ENCODE measurements around the gene DENND1C. TPM values are rescaled to one million over a fixed set of nuclear protein-coding genes. Genes with fewer than 3 reads are reported as not detected.

DENND1C gene
- total and polyA plus RNA-seq, 2 of the 8 experiments (the other 6 are each of a cell fraction or from before 2014, with no cell fraction given), result 3.6 to 4.0 TPM

DNA sequence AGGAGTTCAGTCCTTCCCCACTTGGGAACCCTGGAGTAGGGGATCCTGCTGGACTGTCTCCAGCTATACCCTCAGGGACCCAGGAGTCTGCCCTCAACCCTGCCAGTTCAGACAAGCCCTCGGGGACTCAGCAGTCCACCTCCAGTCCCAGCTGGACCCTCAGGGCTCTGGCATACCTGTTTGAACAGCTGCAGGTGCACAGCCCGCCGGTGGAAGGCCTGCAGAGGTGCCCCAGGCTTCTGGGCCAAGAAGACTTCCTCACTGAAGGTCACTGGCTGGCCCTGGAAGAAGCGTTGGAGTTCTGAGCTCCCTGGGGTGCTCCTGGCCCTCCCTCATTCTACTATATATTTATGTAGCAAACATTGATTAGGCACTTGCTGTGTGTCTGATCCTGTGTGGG is 8.9 kb downstream of the DENND1C start:
- no peak overlapping the region for H3K18ac ChIP-seq (ENCODE audit: extremely low read depth, low read length)
- no peak overlapping the region for H3K9ac ChIP-seq (replicated peaks in 1 of 4; ENCODE audit: extremely low read depth in 1 of 4, low read depth in 3 of 4, low read length in 3 of 4)
- H3K9me3 ChIP-seq (ENCODE audit: insufficient read depth in 2 of 2, low read depth in 1 of 2, low read length in 1 of 2), result no peaks in the 10 kb centered on the region
- no peak overlapping the region for H2AK5ac ChIP-seq (ENCODE audit: low read depth, low read length)
- peaks cover 0 to 3% of the 10 kb centered on the region in 2 experiments for H4K20me1 ChIP-seq (replicated peaks in 1 of 2; ENCODE audit: control insufficient read depth in 1 of 2, insufficient read depth in 2 of 2, low read length in 2 of 2)
- POLR2A ChIA-PET (ENCODE audit: partially characterized antibody), result interaction anchor here (0.9 kb wide), 1 partner anchor 13 kb away, joined by 3 read pairs; the partner anchor contains the start of gene SLC25A23
- H2BK15ac ChIP-seq (ENCODE audit: low read length), result no peak overlapping the region
- H3K23ac ChIP-seq (ENCODE audit: insufficient read length), result no peak overlapping the region
- no peak overlapping the region for H2BK12ac ChIP-seq (ENCODE audit: low read depth, low read length)
- H3K4ac ChIP-seq (replicated peaks; ENCODE audit: insufficient read length, low read depth, low read length), result no peak overlapping the region
- no peak overlapping the region for H4K8ac ChIP-seq (ENCODE audit: extremely low read depth, insufficient read depth, low read length)
- H3K79me2 ChIP-seq (ENCODE audit: control insufficient read depth in 1 of 2, insufficient read depth in 2 of 2, low read length in 2 of 2), result no peaks in the 10 kb centered on the region
- H2BK5ac ChIP-seq (ENCODE audit: low read depth, low read length), result no peak overlapping the region
- DNase-seq (ENCODE audit: low read depth in 1 of 2, low spot score in 2 of 2) (no peak), FAIRE-seq (no peak)
- no peak overlapping the region for H3K14ac ChIP-seq (ENCODE audit: insufficient read length)
- no peak overlapping the region for H3K27ac ChIP-seq (ENCODE audit: low read depth, low read length)
- TF ChIP-seq BACH1 (IDR thresholded peaks at IDR 0.05; ENCODE audit: low read length) (no peak), CHD2 (IDR thresholded peaks at IDR 0.05; ENCODE audit: low read length) (no peak), POLR2A (IDR thresholded peaks at IDR 0.05; ENCODE audit: control extremely low read depth in 1 of 2, low read depth in 2 of 2, low read length in 2 of 2) (no peak), SIX5 (IDR thresholded peaks at IDR 0.05; ENCODE audit: low read depth, low read length) (no peak), TCF12 (IDR thresholded peaks at IDR 0.05; ENCODE audit: low read depth, low read length) (no peak), FOSL1 (IDR thresholded peaks at IDR 0.05; ENCODE audit: insufficient read depth, low read depth, low read length) (no peak), BCL11A (IDR thresholded peaks at IDR 0.05; ENCODE audit: low read depth in 2 of 2, low read length in 2 of 2) (no peak), SP1 (IDR thresholded peaks at IDR 0.05; ENCODE audit: low read depth, low read length) (no peak), KDM5A (IDR thresholded peaks at IDR 0.05; ENCODE audit: low read length) (no peak), JUN (IDR thresholded peaks at IDR 0.05; ENCODE audit: low read depth, low read length) (no peak), POLR2AphosphoS5 (IDR thresholded peaks at IDR 0.05; ENCODE audit: low read depth, low read length) (no peak), NANOG (IDR thresholded peaks at IDR 0.05; ENCODE audit: insufficient read depth, low read depth, low read length, poor library complexity, severe bottlenecking) (no peak), CREB1 (IDR thresholded peaks at IDR 0.05) (no peak), KDM4A (IDR thresholded peaks at IDR 0.05; ENCODE audit: low read depth, low read length, severe bottlenecking) (no peak)
- no peaks in the 10 kb centered on the region; a peak in 1 of 8 replicates for H3K36me3 ChIP-seq (ENCODE audit: control insufficient read depth in 2 of 4, insufficient read depth in 4 of 4, low read length in 3 of 4)
- WGBS, 2 experiments (ENCODE audit: extremely low coverage in 1 of 2, insufficient coverage in 1 of 2, insufficient read length in 1 of 2, insufficient replicate concordance in 2 of 2, low coverage in 1 of 2, low lambda C conversion rate in 2 of 2, missing lambda C conversion rate in 1 of 2), result 98% methylated on average over 4 of the region's 4 CpGs; no CpG with 5 or more reads in 1 of the 2 experiments
- no peak overlapping the region for H2BK20ac ChIP-seq (ENCODE audit: low read length)
- H3K56ac ChIP-seq (replicated peaks; ENCODE audit: insufficient read length, low read depth, low read length), result no peak overlapping the region
- H3K27me3 ChIP-seq (replicated peaks in 1 of 4; ENCODE audit: control insufficient read depth in 3 of 4, extremely low read depth in 1 of 4, insufficient read depth in 3 of 4, low read length in 3 of 4), result peaks cover 0 to 16% (median 9%) of the 10 kb centered on the region in 4 experiments; a peak in 6 of 7 replicates
- peaks cover 0 to 14% (median 4%) of the 10 kb centered on the region in 4 experiments; a peak in 5 of 7 replicates for H3K4me1 ChIP-seq (replicated peaks in 1 of 4; ENCODE audit: control insufficient read depth in 3 of 4, insufficient read depth in 4 of 4, low read length in 3 of 4)
- H4K5ac ChIP-seq (ENCODE audit: insufficient read length, low read depth, low read length), result no peak overlapping the region
- no peak overlapping the region for H3K4me3 ChIP-seq (ENCODE audit: extremely low read depth in 1 of 4, insufficient read depth in 2 of 4, low read depth in 3 of 4, low read length in 4 of 4)
- no peaks in the 10 kb centered on the region for H3K79me1 ChIP-seq (ENCODE audit: low read depth, low read length)
- no peak overlapping the region for H4K91ac ChIP-seq (replicated peaks; ENCODE audit: insufficient read length, low read length)
- H2BK120ac ChIP-seq (replicated peaks; ENCODE audit: low read depth, low read length), result no peak overlapping the region
- no peak overlapping the region for H3K4me2 ChIP-seq (ENCODE audit: insufficient read depth in 1 of 2, low read depth in 2 of 2, low read length in 2 of 2)
- peaks cover 14% of the 10 kb centered on the region for H3K23me2 ChIP-seq (ENCODE audit: low read depth, low read length)
- CTCF ChIA-PET (ENCODE audit: partially characterized antibody), result interaction anchor here (1.3 kb wide), 1 partner anchor 9 kb away, joined by 4 read pairs; the partner anchor contains the start of gene DENND1C
- no peak overlapping the region for H2AFZ ChIP-seq (ENCODE audit: low read length)
